IMR-90 (cell line): ENCODE data around the gene ADH5. TPM values are rescaled to one million over a fixed set of nuclear protein-coding genes. Genes with fewer than 3 reads are reported as not detected.

Source experiments
- ATAC-seq: fragments of 200-7000 bp; cut with Tn5 transposase; 2 replicates; pipeline ENCODE4 v1.9.1; 2020; ENCODE audit warnings: low read depth, mild to moderate bottlenecking, moderate library complexity
- BruUV-seq: library from RNA; stranded (reverse); fragments of 400-500 nt; replicated peaks from 2 replicates; lab custom pipeline; 2021; lab: Mats Ljungman, UMichigan
- CTCF ChIA-PET: fragments of 300-600 bp; formaldehyde crosslinking; extraction: SDS; loops from one replicate; lab custom pipeline; 2021; ENCODE audit warnings: antibody characterized with exemption; lab: Yijun Ruan, JAX
- POLR2A ChIA-PET: fragments of 300-600 bp; sonication (Branson Sonifier 250); formaldehyde crosslinking; loops from one replicate; lab custom pipeline; 2022; ENCODE audit warnings: antibody characterized with exemption; ENCODE audit not compliant: unreplicated experiment; lab: Charles Lee
- DNase-seq: peaks from one replicate; pipeline ENCODE4 v3.0.0; 2013
- H2AFZ ChIP-seq: replicated peaks from 2 replicates; pipeline ENCODE3; 2013; ENCODE audit warnings: low read length, mild to moderate bottlenecking; ENCODE audit not compliant: poor library complexity
- H2AK5ac ChIP-seq: 2 replicates; pipeline ENCODE4 v1.6.1; 2013; ENCODE audit warnings: low read depth, low read length, inconsistent platforms
- H2AK9ac ChIP-seq: replicated peaks from 2 replicates; pipeline ENCODE3; 2013; ENCODE audit warnings: mild to moderate bottlenecking, low read depth, low read length, moderate library complexity; ENCODE audit not compliant: poor library complexity
- H2BK120ac ChIP-seq: 2 replicates; pipeline ENCODE4 v1.6.1; 2013; ENCODE audit warnings: low read depth, low read length, inconsistent platforms
- H2BK15ac ChIP-seq: 3 replicates; pipeline ENCODE4 v1.6.1; 2013; ENCODE audit warnings: low read depth, low read length, inconsistent platforms
- H2BK20ac ChIP-seq: 2 replicates; pipeline ENCODE4 v1.6.1; 2013; ENCODE audit warnings: low read depth, mild to moderate bottlenecking, inconsistent platforms, low read length, moderate library complexity
- H2BK5ac ChIP-seq: 2 replicates; pipeline ENCODE4 v1.6.1; 2013; ENCODE audit warnings: mild to moderate bottlenecking, low read depth, low read length, inconsistent platforms; ENCODE audit not compliant: poor library complexity, severe bottlenecking
- H3K14ac ChIP-seq: replicated peaks from 2 replicates; pipeline ENCODE4 v1.6.1; 2013; ENCODE audit warnings: low read depth, low read length, inconsistent platforms
- H3K18ac ChIP-seq: 2 replicates; pipeline ENCODE4 v1.6.1; 2013; ENCODE audit warnings: low read depth, low read length, control low read depth
- H3K23ac ChIP-seq: 2 replicates; pipeline ENCODE4 v1.6.1; 2013; ENCODE audit warnings: low read depth, low read length, inconsistent platforms
- H3K27ac ChIP-seq: 2 replicates; pipeline ENCODE4 v1.5.1; 2013; ENCODE audit warnings: mild to moderate bottlenecking, control low read depth, low read length; ENCODE audit not compliant: insufficient read depth
- H3K27me3 ChIP-seq: 2 replicates; pipeline ENCODE4 v1.6.1; 2013; ENCODE audit warnings: low read length; ENCODE audit not compliant: control insufficient read depth, insufficient read depth
- H3K36me3 ChIP-seq: 2 replicates; pipeline ENCODE4 v1.6.1; 2013; ENCODE audit warnings: low read length, mixed read lengths; ENCODE audit not compliant: control insufficient read depth, insufficient read depth
- H3K4ac ChIP-seq: 2 replicates; pipeline ENCODE4 v1.6.1; 2013; ENCODE audit warnings: low read depth, low read length, inconsistent platforms
- H3K4me1 ChIP-seq: 2 replicates; pipeline ENCODE4 v1.6.1; 2013; ENCODE audit warnings: low read length, mixed read lengths; ENCODE audit not compliant: control insufficient read depth, insufficient read depth
- H3K4me2 ChIP-seq: 2 replicates; pipeline ENCODE4 v1.6.1; 2013; ENCODE audit warnings: low read depth, mild to moderate bottlenecking, control low read depth, low read length, moderate library complexity
- H3K4me3 ChIP-seq: 2 replicates; pipeline ENCODE4 v1.5.1; 2013; ENCODE audit warnings: low read depth, mild to moderate bottlenecking, control low read depth, low read length, moderate library complexity; ENCODE audit not compliant: insufficient read depth
- H3K56ac ChIP-seq: 2 replicates; pipeline ENCODE4 v1.6.1; 2013; ENCODE audit warnings: low read length, inconsistent platforms; ENCODE audit not compliant: insufficient read depth; ENCODE audit errors: extremely low read depth
- H3K79me1 ChIP-seq, 2 experiments: 2 replicates each; pipeline ENCODE4 v1.6.1; 2013; ENCODE audit warnings: low read length in 2 of 2, inconsistent platforms in 1 of 2, low read depth in 1 of 2
- H3K9ac ChIP-seq: 2 replicates; pipeline ENCODE4 v1.6.1; 2013; ENCODE audit warnings: low read depth, low read length, control low read depth
- H3K9me1 ChIP-seq: 2 replicates; pipeline ENCODE4 v1.6.1; 2013; ENCODE audit warnings: low read length, inconsistent platforms; ENCODE audit not compliant: insufficient read depth
- H3K9me3 ChIP-seq: 2 replicates; pipeline ENCODE4 v1.6.1; 2013; ENCODE audit warnings: low read length; ENCODE audit not compliant: control insufficient read depth, insufficient read depth
- H4K20me1 ChIP-seq: 2 replicates; pipeline ENCODE4 v1.6.1; 2013; ENCODE audit warnings: low read length, inconsistent platforms; ENCODE audit not compliant: insufficient read depth
- H4K5ac ChIP-seq: 2 replicates; pipeline ENCODE4 v1.6.1; 2013; ENCODE audit warnings: mild to moderate bottlenecking, low read depth, low read length, control low read depth
- H4K8ac ChIP-seq, 2 experiments: 2 replicates each; pipeline ENCODE4 v1.6.1; 2013; ENCODE audit warnings: low read depth in 2 of 2, low read length in 2 of 2, control low read depth in 1 of 2, inconsistent platforms in 1 of 2
- H4K91ac ChIP-seq: 2 replicates; pipeline ENCODE4 v1.6.1; 2013; ENCODE audit warnings: low read depth, low read length, inconsistent platforms; ENCODE audit not compliant: insufficient read depth
- MAZ ChIP-seq: IDR thresholded peaks from 2 replicates; pipeline ENCODE4 v1.6.1; 2012; ENCODE audit warnings: low read depth, mild to moderate bottlenecking, low read length, improper control_type of control experiment, moderate library complexity, borderline replicate concordance
- WGBS, 2 experiments: methylation state at CpG; one replicate each; pipeline versions ENCODE4 v1.1.5 to v1.1.7; 2013; ENCODE audit warnings: missing lambda C conversion rate in 2 of 2; ENCODE audit not compliant: insufficient read length in 1 of 2; ENCODE audit errors: extremely low coverage in 2 of 2; 5-methylcytosine and 5-hydroxymethylcytosine counted together
- dilution Hi-C: fragments of 300-500 bp; cut with HindIII; formaldehyde crosslinking; loops from one replicate; pipeline ENCODE4 v1.14.3; 2018; ENCODE audit warnings: low sequenced_read_pairs; ENCODE audit not compliant: unreplicated experiment
- in situ Hi-C: fragments of 300-500 bp; cut with MboI; formaldehyde crosslinking; loops from 3 replicates; pipeline ENCODE4 v1.14.3; 2019; ENCODE audit warnings: low sequenced_read_pairs, inconsistent platforms, mixed read lengths
- intact Hi-C: fragments of 100-400 bp; cut with micrococcal nuclease; formaldehyde crosslinking; loops from 2 replicates; pipeline ENCODE4 v1.10.0; 2022
- polyA plus RNA-seq, 3 experiments: library from polyadenylated mRNA; depleted of rRNA; stranded (reverse); fragments of >200 nt; gene quantifications; 2 replicates each; pipeline ENCODE4 v1.2.3, GENCODE V29; 2012; ENCODE audit warnings: low replicate concordance in 1 of 3
- total RNA-seq: library from RNA; depleted of rRNA; stranded (reverse); fragments of >200 nt; gene quantifications from 2 replicates; pipeline ENCODE4 v1.2.3, GENCODE V29; 2012
- TF ChIP-seq, protein P1 (sequence below): conservative IDR thresholded peaks from 2 replicates; pipeline ENCODE4 v1.5.1; 2012; ENCODE audit warnings: mild to moderate bottlenecking, low read depth, low read length, improper control_type of control experiment

ADH5 gene
- total and polyA plus RNA-seq, 2 of the 4 experiments (the other 2 are of a cell fraction) = 140 to 178 TPM

GRCh38 chr4:99134586-99134985, 46.0 kb upstream of the ADH5 start:
- Histone ChIP-seq H4K5ac (no peak overlapping the region), H2BK15ac (no peak overlapping the region), H2BK120ac (no peak overlapping the region), H2BK5ac (no peak overlapping the region), H4K91ac (no peak overlapping the region), H3K4me2 (no peak overlapping the region), H3K27ac (no peak overlapping the region), H3K4ac (no peak overlapping the region), H3K79me1 (no peaks in the 10 kb centered on the region), H3K27me3 (no peaks in the 10 kb centered on the region), H2AK5ac (no peak overlapping the region), H4K20me1 (no peaks in the 10 kb centered on the region), H2AFZ (no peak overlapping the region), H3K9me1 (no peaks in the 10 kb centered on the region), H3K4me3 (no peak overlapping the region), H2AK9ac (no peak overlapping the region), H3K9ac (no peak overlapping the region), H3K36me3 (no peaks in the 10 kb centered on the region), H3K14ac (no peak overlapping the region), H3K4me1 (no peaks in the 10 kb centered on the region), H3K23ac (no peak overlapping the region), H3K18ac (no peak overlapping the region), H3K9me3 (no peaks in the 10 kb centered on the region), H2BK20ac (no peak overlapping the region), H3K56ac (no peak overlapping the region), H4K8ac (no peak overlapping the region)
- 57 to 100% methylated on average over 1 of the region's 3 CpGs for whole genome bisulfite sequencing, 2 experiments
- ChIA-PET POLR2A (no interaction called here), CTCF (no interaction called here)
- DNase-seq = no peak
- no peak for ATAC-seq
- intact Hi-C loops (no loop called here), dilution Hi-C loops (no loop called here), in situ Hi-C loops (no loop called here)
- TF ChIP-seq, protein P1, sequence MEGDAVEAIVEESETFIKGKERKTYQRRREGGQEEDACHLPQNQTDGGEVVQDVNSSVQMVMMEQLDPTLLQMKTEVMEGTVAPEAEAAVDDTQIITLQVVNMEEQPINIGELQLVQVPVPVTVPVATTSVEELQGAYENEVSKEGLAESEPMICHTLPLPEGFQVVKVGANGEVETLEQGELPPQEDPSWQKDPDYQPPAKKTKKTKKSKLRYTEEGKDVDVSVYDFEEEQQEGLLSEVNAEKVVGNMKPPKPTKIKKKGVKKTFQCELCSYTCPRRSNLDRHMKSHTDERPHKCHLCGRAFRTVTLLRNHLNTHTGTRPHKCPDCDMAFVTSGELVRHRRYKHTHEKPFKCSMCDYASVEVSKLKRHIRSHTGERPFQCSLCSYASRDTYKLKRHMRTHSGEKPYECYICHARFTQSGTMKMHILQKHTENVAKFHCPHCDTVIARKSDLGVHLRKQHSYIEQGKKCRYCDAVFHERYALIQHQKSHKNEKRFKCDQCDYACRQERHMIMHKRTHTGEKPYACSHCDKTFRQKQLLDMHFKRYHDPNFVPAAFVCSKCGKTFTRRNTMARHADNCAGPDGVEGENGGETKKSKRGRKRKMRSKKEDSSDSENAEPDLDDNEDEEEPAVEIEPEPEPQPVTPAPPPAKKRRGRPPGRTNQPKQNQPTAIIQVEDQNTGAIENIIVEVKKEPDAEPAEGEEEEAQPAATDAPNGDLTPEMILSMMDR = no peak
- TF ChIP-seq MAZ = no peak
- BruUV-seq = no TSS peak
